Measurements from ENCODE around the gene HHLA2. TPM values are rescaled to one million over a fixed set of nuclear protein-coding genes. Genes with fewer than 3 reads are reported as not detected.
"Not testable (repeated sequence)": the region's sequence is repeated elsewhere in the genome, so short reads cannot be mapped to it uniquely, and the experiment has no call there.

The HHLA2 gene
- total RNA-seq, 1 donor, result not detected

GRCh38 chr3:108271626-108272025 lies 24.7 kb upstream of the HHLA2 start:
- DNase-seq (ENCODE audit: low read depth), result no peak
- TF ChIP-seq, protein P1, sequence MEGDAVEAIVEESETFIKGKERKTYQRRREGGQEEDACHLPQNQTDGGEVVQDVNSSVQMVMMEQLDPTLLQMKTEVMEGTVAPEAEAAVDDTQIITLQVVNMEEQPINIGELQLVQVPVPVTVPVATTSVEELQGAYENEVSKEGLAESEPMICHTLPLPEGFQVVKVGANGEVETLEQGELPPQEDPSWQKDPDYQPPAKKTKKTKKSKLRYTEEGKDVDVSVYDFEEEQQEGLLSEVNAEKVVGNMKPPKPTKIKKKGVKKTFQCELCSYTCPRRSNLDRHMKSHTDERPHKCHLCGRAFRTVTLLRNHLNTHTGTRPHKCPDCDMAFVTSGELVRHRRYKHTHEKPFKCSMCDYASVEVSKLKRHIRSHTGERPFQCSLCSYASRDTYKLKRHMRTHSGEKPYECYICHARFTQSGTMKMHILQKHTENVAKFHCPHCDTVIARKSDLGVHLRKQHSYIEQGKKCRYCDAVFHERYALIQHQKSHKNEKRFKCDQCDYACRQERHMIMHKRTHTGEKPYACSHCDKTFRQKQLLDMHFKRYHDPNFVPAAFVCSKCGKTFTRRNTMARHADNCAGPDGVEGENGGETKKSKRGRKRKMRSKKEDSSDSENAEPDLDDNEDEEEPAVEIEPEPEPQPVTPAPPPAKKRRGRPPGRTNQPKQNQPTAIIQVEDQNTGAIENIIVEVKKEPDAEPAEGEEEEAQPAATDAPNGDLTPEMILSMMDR (IDR thresholded peaks at IDR 0.05; ENCODE audit: insufficient read depth, low read depth, low read length), result no peak
- H3K4me3 ChIP-seq (ENCODE audit: low read depth, low read length), result no peak overlapping the region

DNA sequence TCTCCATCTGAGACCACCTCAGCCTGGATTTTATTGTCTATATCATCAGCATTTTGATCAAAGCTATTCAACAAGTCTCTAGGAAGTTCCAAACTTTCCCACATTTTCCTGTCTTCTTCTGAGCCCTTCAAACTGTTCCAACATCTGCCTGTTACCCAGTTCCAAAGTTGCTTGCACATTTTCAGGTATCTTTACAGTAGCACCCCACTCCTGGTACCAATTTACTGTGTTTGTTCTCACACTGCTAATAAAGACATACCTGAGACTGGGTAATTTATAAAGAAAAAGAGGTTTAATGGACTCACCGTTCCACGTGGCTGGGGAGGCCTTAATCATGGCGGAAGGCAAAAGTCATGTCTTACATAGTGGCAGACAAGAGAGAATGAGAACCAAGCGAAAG lies 17.3 kb upstream of the HHLA2 start:
- H3K4me3 ChIP-seq (ENCODE audit: low read depth, low read length); DNase-seq (ENCODE audit: low read depth): not testable (repeated sequence)

DNA sequence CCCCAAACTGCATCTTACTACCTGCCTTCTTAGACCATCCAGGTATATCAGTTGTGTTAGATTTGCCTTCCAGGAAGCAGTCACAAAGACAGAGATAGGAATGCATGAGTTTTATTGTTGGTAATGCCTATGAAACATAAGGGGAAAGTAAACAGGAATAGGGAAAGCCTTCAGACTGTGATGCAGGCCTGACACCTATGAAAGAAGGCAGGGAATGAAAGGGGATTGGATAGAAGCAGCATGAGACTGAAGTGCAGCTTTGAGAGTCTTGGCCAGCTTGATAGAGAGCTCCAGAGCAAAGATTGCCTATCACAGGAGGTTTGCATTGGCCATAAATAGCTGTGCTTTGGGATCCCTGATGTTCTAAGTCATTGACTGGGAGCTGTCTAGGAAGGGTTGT lies 15.9 kb upstream of the HHLA2 start:
- TF ChIP-seq, protein P1 (IDR thresholded peaks at IDR 0.05; ENCODE audit: insufficient read depth, low read depth, low read length), result no peak
- no peak overlapping the region for H3K4me3 ChIP-seq (ENCODE audit: low read depth, low read length)
- no peak for DNase-seq (ENCODE audit: low read depth)

DNA sequence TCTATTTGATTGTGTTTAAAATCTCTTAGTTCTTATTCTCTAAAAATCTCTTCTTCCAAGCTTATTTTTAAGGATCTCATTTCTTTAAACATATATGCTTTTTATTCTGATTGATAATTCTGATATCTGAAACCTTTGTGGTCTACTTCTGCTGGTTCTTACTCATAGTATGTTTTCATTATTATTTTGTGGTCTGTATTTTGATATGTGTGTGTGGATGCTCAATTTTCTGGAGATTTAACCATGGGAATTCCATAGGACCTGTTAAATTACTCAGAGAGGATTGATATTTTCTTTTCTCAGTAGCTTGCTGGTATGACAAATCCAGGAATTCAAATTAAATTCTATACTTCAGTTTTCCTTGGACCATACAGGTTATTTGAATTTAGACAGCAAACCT lies 14.7 kb upstream of the HHLA2 start:
- DNase-seq (ENCODE audit: low read depth), result no peak
- TF ChIP-seq, protein P1 (IDR thresholded peaks at IDR 0.05; ENCODE audit: insufficient read depth, low read depth, low read length), result no peak
- no peak overlapping the region for H3K4me3 ChIP-seq (ENCODE audit: low read depth, low read length)

DNA sequence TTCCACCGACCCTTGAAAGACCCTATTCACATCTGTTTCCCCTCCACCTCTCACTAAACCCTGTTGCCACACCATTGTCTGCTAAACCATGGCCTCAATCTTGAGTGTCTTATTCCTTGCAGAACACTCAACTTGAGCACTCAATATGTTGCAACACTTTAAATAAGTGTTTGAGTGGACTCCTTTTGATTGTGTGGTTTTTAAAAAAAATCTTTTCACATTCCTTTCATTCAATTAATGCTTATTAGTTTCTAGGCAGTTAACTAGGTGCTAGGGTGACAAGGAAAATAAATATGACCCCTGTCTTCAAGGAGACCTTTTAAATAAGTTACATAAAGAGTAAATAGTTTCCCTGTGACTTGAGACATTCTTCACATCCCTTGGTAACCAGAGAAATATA lies 13.3 kb upstream of the HHLA2 start:
- TF ChIP-seq, protein P1 (IDR thresholded peaks at IDR 0.05; ENCODE audit: insufficient read depth, low read depth, low read length), result no peak

DNA sequence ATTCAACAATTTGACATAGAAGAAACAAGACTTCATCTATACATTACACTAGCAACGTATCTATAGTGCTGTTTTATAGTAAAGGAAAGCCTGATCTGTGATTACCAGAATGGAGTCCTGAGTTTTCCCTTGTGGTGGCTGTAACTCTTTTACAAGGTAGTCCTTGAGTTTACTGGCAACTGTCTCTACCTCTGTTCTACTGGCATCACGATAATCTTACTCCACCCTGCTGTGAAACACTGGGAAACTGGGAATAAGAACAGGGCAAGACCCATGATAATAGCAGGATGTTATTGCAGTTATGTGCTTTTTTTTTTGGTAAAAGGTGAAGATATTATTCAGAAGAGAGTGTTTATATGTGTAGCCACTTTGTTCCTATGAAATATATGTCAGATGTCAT lies 12.4 kb upstream of the HHLA2 start:
- TF ChIP-seq, protein P1 (IDR thresholded peaks at IDR 0.05; ENCODE audit: insufficient read depth, low read depth, low read length), result no peak
- H3K4me3 ChIP-seq (ENCODE audit: low read depth, low read length), result no peak overlapping the region
- DNase-seq (ENCODE audit: low read depth), result no peak

More for the DNA sequence above, 13.3 kb upstream of the HHLA2 start:
- no peak for DNase-seq (ENCODE audit: low read depth)
- H3K4me3 ChIP-seq (ENCODE audit: low read depth, low read length), result no peak overlapping the region

- no peak for DNase-seq (ENCODE audit: low read depth)
- TF ChIP-seq, protein P1 (IDR thresholded peaks at IDR 0.05; ENCODE audit: insufficient read depth, low read depth, low read length), result no peak
- H3K4me3 ChIP-seq (ENCODE audit: low read depth, low read length), result no peak overlapping the region
Measured at GRCh38 chr3:108285176-108285575, 11.2 kb upstream of the HHLA2 start.

All from fibroblast of villous mesenchyme (primary cell).